ENCODE measurements around the gene NPY1R.

NPY1R gene

DNA sequence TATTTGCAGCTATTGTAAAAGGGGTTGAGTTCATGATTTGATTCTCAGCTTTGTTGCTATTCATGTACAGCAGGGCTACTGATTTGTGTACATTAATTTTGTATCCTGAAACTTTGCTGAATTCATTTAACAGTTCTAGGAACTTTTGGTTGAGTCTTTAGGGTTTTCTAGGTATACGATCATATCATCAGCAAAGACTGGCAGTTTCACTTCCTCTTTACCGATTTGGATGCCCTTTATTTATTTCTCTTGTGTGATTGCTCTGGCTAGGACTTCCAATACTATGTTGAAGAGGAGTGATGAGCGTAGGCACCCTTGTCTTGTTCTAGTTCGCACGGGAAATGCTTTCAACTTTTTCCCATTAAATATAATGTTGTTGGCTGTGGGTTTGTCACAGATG, 48.1 kb downstream of the NPY1R start:
- no peak for DNase-seq (ENCODE audit: low spot score)
- CTCF ChIA-PET = no interaction called here
- H3K27ac ChIP-seq = no peak overlapping the region
- POLR2A ChIA-PET (ENCODE audit: low non-redundant PET) = no interaction called here
- TF ChIP-seq, protein P1, sequence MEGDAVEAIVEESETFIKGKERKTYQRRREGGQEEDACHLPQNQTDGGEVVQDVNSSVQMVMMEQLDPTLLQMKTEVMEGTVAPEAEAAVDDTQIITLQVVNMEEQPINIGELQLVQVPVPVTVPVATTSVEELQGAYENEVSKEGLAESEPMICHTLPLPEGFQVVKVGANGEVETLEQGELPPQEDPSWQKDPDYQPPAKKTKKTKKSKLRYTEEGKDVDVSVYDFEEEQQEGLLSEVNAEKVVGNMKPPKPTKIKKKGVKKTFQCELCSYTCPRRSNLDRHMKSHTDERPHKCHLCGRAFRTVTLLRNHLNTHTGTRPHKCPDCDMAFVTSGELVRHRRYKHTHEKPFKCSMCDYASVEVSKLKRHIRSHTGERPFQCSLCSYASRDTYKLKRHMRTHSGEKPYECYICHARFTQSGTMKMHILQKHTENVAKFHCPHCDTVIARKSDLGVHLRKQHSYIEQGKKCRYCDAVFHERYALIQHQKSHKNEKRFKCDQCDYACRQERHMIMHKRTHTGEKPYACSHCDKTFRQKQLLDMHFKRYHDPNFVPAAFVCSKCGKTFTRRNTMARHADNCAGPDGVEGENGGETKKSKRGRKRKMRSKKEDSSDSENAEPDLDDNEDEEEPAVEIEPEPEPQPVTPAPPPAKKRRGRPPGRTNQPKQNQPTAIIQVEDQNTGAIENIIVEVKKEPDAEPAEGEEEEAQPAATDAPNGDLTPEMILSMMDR (conservative IDR thresholded peaks at IDR 0.05; ENCODE audit: low read depth) = no peak

DNA sequence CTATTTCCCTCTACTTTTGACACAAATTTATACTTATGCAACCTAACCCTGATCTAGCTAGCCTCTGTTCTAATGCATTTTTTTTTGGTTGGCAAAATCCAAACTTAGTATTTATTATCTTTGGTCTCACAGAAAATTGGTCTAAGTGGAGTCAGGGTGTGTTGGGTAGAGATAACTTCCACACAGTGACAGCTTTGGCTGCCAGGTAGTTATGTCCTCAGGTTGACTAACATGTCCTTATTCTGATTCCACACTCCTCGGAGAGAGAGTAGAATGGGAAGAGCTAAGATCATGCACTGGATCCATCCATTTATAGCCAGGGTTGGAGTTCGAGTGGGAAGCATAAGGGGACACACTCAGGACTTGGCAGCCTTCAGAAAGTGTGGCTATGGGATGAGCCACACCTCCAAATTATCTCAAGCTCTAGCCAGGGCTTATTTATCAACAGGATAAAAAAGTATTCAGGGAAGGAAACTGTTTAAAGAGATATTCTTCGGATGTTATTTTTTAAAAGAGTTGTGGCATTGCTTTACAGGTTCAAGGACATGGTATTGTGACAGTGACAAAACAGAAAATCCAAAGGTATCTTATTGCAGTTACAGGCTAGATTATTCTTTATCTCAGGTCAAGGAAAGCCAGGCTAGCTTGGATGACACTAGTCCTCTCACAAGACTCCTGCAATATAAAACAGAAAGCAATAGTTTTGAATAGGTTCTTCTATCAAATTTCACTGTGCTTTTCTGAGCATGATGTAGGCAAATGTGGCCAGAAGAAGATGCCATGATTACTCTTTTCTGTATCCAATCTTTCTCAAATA, 51.5 kb downstream of the NPY1R start:
- ChIA-PET CTCF (interaction anchor here (0.5 to 0.6 kb wide), 2 partner anchors 46 to 595 kb away, joined by 3 read pairs; no protein-coding TSS in a partner anchor), POLR2A (ENCODE audit: low non-redundant PET) (no interaction called here)
- no peak overlapping the region for H3K27ac ChIP-seq
- TF ChIP-seq, protein P1 (conservative IDR thresholded peaks at IDR 0.05; ENCODE audit: low read depth) = no peak
- DNase-seq (ENCODE audit: low spot score) = no peak

DNA sequence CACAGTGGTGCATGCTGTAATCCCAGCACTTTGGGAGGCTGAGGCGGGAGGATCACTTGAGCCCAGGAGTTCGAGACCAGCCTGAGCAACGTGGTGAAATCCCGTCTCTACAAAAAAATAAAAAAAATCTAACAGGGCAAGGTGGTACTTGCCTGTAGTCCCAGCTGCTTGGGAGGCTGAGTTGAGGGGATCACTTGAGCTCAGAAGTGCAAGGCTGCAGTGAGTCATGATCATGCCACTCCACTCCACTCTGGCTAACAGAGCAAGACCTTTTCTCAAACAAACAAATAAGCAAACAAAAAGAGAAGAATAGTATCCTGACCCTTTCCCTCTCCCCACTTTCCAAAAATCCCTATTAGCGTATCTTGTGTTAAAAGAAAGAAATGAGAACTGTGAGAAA, 52.7 kb downstream of the NPY1R start:
- H3K27ac ChIP-seq = no peak overlapping the region
- TF ChIP-seq, protein P1 (conservative IDR thresholded peaks at IDR 0.05; ENCODE audit: low read depth) = no peak
- DNase-seq (ENCODE audit: low spot score) = no peak
- ChIA-PET CTCF (no interaction called here), POLR2A (ENCODE audit: low non-redundant PET) (no interaction called here)

DNA sequence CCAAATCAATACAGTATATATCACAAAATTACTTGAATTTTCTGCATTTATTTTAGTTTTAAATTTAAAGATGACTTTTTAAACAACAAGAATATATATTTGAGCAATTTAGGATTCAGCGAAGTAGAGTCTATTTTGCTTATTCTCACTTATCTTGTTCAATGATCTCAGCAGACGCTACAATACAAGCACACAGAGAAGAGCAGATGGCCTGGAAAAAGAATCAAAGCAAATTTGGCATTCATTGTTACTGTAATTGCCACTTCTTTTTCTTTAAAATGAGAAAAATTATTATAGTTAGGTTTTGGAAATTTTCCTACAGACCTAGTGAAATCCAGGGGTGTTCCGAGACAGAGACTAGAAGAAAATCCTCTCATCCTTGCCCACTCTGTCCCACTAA, 57.5 kb downstream of the NPY1R start:
- POLR2A ChIA-PET (ENCODE audit: low non-redundant PET) = no interaction called here
- CTCF ChIA-PET = interaction anchor here (0.5 kb wide), 1 partner anchor 736 kb away, joined by 3 read pairs; no protein-coding TSS in a partner anchor
- no peak overlapping the region for H3K27ac ChIP-seq
- TF ChIP-seq, protein P1 (conservative IDR thresholded peaks at IDR 0.05; ENCODE audit: low read depth) = no peak
- no peak for DNase-seq (ENCODE audit: low spot score)
